K562 (cell line): Measurements from ENCODE around the gene CACNB1. TPM values are rescaled to one million over a fixed set of nuclear protein-coding genes. Genes with fewer than 3 reads are reported as not detected.
A peak's percentile ranks its signal among the peaks of the same experiment; 100 is the strongest.

Source experiments
- CBX8 ChIP-seq: fragments of 200-600 bp; sonication (generic); IDR thresholded peaks from 2 replicates; pipeline ENCODE4 v1.6.1; 2012; ENCODE audit warnings: borderline replicate concordance, mixed run types, low read depth, mild to moderate bottlenecking, moderate library complexity, mixed read lengths, low read length, control low read depth, inconsistent platforms; ENCODE audit not compliant: poor library complexity, severe bottlenecking; ENCODE audit errors: extremely low read depth
- CCNT2 ChIP-seq: IDR thresholded peaks from 2 replicates; pipeline ENCODE4 v1.6.1; 2011; ENCODE audit warnings: borderline replicate concordance, low read depth, mild to moderate bottlenecking, moderate library complexity, mixed read lengths, low read length; ENCODE audit not compliant: insufficient read length; ENCODE audit errors: extremely low read depth
- CSDE1 ChIP-seq, 2 experiments: fragments of 450-650 bp; IDR thresholded peaks; 2 replicates each; pipeline ENCODE4 v1.6.1; 2016; ENCODE audit warnings: mild to moderate bottlenecking in 1 of 2
- E2F4 ChIP-seq: sonication (generic); formaldehyde crosslinking; IDR thresholded peaks from 2 replicates; pipeline ENCODE4 v1.8.0; 2022; ENCODE audit warnings: mild to moderate bottlenecking, low read depth, missing genetic modification reagents
- ESRRB ChIP-seq: fragments of 250-450 bp; sonication (Bioruptor Pico); IDR thresholded peaks from 2 replicates; pipeline ENCODE4 v1.5.0; 2020; ENCODE audit warnings: mild to moderate bottlenecking, moderate library complexity, borderline replicate concordance
- ETS1 ChIP-seq: conservative IDR thresholded peaks from 2 replicates; pipeline ENCODE4 v1.6.1; 2011; ENCODE audit warnings: low read depth, mild to moderate bottlenecking, low read length; ENCODE audit not compliant: control insufficient read depth
- FOXP1 ChIP-seq: sonication (generic); formaldehyde crosslinking; IDR thresholded peaks from 2 replicates; pipeline ENCODE4 v1.8.0; 2022; ENCODE audit warnings: mild to moderate bottlenecking, missing genetic modification reagents
- MAZ ChIP-seq, 2 experiments: fragments of 450-650 bp in 1 of 2; sonication (generic) in 1 of 2; formaldehyde crosslinking; IDR thresholded peaks in 1 of 2; conservative IDR thresholded peaks in 1 of 2; 2 replicates each; pipeline versions ENCODE4 v1.4.0 to v1.5.0; 2020; ENCODE audit warnings: mild to moderate bottlenecking in 1 of 2, missing genetic modification reagents in 1 of 2
- NR1H2 ChIP-seq: sonication (generic); formaldehyde crosslinking; IDR thresholded peaks from 2 replicates; pipeline ENCODE4 v1.4.0; 2020; ENCODE audit warnings: mild to moderate bottlenecking, missing genetic modification reagents
- PML ChIP-seq: IDR thresholded peaks from 2 replicates; pipeline ENCODE4 v1.6.1; 2012; ENCODE audit warnings: low read length, inconsistent platforms
- PRDM10 ChIP-seq: fragments of 450-650 bp; IDR thresholded peaks from 2 replicates; pipeline ENCODE4 v1.6.1; 2018; ENCODE audit not compliant: partially characterized antibody
- RBFOX2 ChIP-seq: fragments of 200-400 bp; formaldehyde crosslinking; IDR thresholded peaks from 2 replicates; pipeline ENCODE4 v1.6.1; 2017; ENCODE audit warnings: low read depth, mild to moderate bottlenecking, low read length, moderate library complexity
- RCOR1 ChIP-seq, 2 experiments: IDR thresholded peaks; 2 replicates each; pipeline ENCODE4 v1.6.1; 2012; ENCODE audit warnings: low read depth in 2 of 2, low read length in 2 of 2, borderline replicate concordance in 1 of 2, improper control_type of control experiment in 1 of 2
- ZKSCAN1 ChIP-seq: fragments of 150-350 bp; IDR thresholded peaks from 2 replicates; pipeline ENCODE4 v1.6.1; 2016; ENCODE audit warnings: low read depth, low read length
- polyA plus RNA-seq, 8 experiments: library from polyadenylated mRNA; depleted of rRNA in 4 of 8; stranded (reverse) in 5 of 8; unstranded in 3 of 8; fragments of >200 nt; fragmentation: Nextera tagmentation in 2 of 8; fragmentation: Illumina TruSeq in 1 of 8; extraction: Ambion mirVana in 2 of 8; extraction: Trizol in 1 of 8; gene quantifications; 2 replicates each; pipeline versions ENCODE4 v1.2.1 to v1.2.3, GENCODE V29; 2011 to 2014; ENCODE audit warnings: inconsistent platforms in 1 of 8, missing spikeins in 1 of 8
- total RNA-seq, 7 experiments: library from RNA; depleted of rRNA in 6 of 7; stranded (reverse); fragments of >200 nt in 6 of 7; fragmentation: Illumina TruSeq in 2 of 7; extraction: Trizol in 2 of 7; gene quantifications; 2 replicates each; pipeline versions ENCODE4 v1.2.1 to v1.2.3, GENCODE V29; 2011 to 2021; ENCODE audit warnings: low replicate concordance in 1 of 7
- TF ChIP-seq, protein P1 (sequence below): IDR thresholded peaks from 2 replicates; pipeline ENCODE4 v1.6.1; 2014; ENCODE audit warnings: antibody characterized with exemption
- TF ChIP-seq, protein P2 (sequence below), 2 experiments: fragments of 450-650 bp in 1 of 2; sonication (generic) in 1 of 2; formaldehyde crosslinking in 1 of 2; IDR thresholded peaks in 1 of 2; conservative IDR thresholded peaks in 1 of 2; 2 replicates each; pipeline versions ENCODE4 v1.6.1 to v1.8.1; 2016 to 2023; ENCODE audit warnings: mild to moderate bottlenecking in 2 of 2, moderate library complexity in 2 of 2, inconsistent platforms in 1 of 2, missing genetic modification reagents in 1 of 2

Gene CACNB1
- total and polyA plus RNA-seq, 9 of the 15 experiments (the other 6 are each of a cell fraction or from before 2014, with no cell fraction given): 0.08 to 7.4 (median 3.0) TPM

DNA sequence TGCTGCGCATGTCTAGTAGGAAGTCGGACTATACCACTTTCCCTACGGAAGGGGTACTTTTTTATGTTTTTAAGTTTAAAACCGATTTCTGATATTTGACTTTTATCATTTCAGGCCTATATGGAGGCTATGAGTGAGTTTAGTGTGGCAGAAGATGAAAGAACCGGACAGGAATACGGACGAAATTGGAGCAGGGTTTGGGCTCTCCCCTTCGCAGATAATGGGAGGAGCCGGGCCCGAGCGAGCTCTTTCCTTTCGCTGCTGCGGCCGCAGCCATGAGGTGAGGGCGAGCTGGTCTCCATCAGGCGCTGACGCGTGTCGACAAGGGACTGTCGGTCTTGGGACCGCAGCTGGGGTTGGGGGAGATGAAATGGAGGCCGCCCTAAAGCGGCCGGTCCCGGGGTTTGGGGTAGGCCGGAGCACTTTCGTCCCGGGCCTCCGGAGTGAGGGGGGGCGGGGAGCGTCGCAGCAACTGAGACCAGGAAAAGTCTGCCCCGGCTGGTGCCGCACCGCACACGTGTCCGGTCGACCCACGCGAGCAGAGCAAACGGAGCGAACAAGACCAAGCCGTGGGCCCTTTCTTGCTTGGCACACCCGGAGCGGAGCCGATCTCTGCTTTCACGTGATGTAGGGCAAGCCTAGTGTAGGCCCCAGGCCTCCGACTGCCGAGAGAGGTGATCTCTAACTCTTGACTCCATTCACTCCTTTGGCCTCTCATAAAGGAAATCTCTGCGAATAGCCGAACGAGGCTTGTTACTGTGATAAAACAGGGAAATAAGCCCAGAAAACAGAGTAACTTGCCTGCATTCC lies 2.8 kb upstream of the CACNB1 start, which contains the start of gene RPL19 (continued):
- no peak for TF ChIP-seq CBX8
- TF ChIP-seq, protein P1, sequence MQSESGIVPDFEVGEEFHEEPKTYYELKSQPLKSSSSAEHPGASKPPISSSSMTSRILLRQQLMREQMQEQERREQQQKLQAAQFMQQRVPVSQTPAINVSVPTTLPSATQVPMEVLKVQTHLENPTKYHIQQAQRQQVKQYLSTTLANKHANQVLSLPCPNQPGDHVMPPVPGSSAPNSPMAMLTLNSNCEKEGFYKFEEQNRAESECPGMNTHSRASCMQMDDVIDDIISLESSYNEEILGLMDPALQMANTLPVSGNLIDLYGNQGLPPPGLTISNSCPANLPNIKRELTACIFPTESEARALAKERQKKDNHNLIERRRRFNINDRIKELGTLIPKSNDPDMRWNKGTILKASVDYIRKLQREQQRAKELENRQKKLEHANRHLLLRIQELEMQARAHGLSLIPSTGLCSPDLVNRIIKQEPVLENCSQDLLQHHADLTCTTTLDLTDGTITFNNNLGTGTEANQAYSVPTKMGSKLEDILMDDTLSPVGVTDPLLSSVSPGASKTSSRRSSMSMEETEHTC: no peak
- peak; percentile 82 for TF ChIP-seq PML
- TF ChIP-seq, protein P2, sequence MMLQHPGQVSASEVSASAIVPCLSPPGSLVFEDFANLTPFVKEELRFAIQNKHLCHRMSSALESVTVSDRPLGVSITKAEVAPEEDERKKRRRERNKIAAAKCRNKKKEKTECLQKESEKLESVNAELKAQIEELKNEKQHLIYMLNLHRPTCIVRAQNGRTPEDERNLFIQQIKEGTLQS (IDR thresholded peaks at IDR 0.05): peak; percentile 44; the same call in 1 of the 2 replicates
- TF ChIP-seq, protein P2 (CRISPR knock-in tag; conservative IDR thresholded peaks at IDR 0.05): no peak
- TF ChIP-seq ZKSCAN1: 0 out of 2 replicates have a peak, but pooled peaks have one; percentile 37
- no peak for TF ChIP-seq RCOR1 (IDR thresholded peaks at IDR 0.05; ENCODE audit: borderline replicate concordance in 1 of 2, low read depth in 2 of 2, low read length in 2 of 2)
- TF ChIP-seq PRDM10: peak; percentile 100
- TF ChIP-seq CSDE1 (IDR thresholded peaks at IDR 0.05): no peak; a peak in 1 of 4 replicates
- TF ChIP-seq ETS1: peak; percentile 80
- TF ChIP-seq MAZ (CRISPR knock-in tag; conservative IDR thresholded peaks at IDR 0.05 in 1 of 2, IDR thresholded peaks at IDR 0.05 in 1 of 2): 0 out of 4 replicates have a peak, but pooled peaks of 1 of the 2 experiments have one; percentile 54
- TF ChIP-seq FOXP1 (CRISPR knock-in tag): no peak
- no peak for TF ChIP-seq NR1H2 (CRISPR knock-in tag)
- TF ChIP-seq ESRRB (CRISPR knock-in tag): no peak
- peak; percentile 97 for TF ChIP-seq RBFOX2
- TF ChIP-seq E2F4 (CRISPR knock-in tag): no peak
- TF ChIP-seq CCNT2: peak; percentile 29
